ENCODE measurements around the gene SLC2A1.
"Not testable (repeated sequence)": the region's sequence is repeated elsewhere in the genome, so short reads cannot be mapped to it uniquely, and the experiment has no call there.

The SLC2A1 gene

GRCh38 chr1:42929434-42930177 lies 29.1 kb downstream of the SLC2A1 start:
- DNase-seq (ENCODE audit: low spot score), result no peak

GRCh38 chr1:42928859-42929258 lies 29.8 kb downstream of the SLC2A1 start:
- no peak for DNase-seq (ENCODE audit: low spot score)

- no peak for DNase-seq (ENCODE audit: low spot score)
These were observed 30.7 kb downstream of the SLC2A1 start for GRCh38 chr1:42927920-42928505.

DNA sequence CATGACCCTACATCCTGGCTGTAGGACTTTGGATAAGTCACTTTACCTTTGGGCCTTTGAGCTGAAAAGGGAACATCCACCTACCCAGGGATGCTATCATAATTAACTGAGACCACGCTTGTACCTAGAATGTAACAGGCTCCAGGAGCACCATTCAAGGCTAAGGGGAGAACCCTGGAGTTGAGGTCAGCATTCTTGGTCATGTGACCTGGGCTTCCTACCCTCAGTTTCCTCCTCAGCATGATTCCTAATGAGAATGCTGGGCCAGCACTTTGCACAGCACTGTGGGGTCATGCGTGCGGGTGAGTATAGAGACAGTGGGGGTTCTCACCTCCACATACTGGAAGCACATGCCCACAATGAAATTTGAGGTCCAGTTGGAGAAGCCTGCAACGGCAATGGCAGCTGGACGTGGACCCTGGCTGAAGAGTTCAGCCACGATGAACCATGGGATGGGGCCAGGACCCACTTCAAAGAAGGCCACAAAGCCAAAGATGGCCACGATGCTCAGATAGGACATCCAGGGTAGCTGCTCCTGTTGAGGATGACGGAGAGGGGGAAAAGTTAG lies 31.3 kb downstream of the SLC2A1 start:
- DNase-seq (ENCODE audit: low spot score), result no peak

DNA sequence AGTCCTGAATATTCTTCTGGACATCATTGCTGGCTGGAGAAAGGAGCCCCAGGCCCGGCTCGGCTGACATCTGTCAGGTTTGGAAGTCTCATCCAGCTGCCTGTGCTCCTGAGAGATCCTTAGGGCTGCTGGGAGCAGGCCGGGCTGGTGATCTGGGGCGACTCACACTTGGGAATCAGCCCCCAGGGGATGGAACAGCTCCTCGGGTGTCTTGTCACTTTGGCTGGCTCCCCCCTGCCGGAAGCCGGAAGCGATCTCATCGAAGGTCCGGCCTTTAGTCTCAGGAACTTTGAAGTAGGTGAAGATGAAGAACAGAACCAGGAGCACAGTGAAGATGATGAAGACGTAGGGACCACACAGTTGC lies 31.8 kb downstream of the SLC2A1 start:
- no peak for DNase-seq (ENCODE audit: low spot score)

- DNase-seq (ENCODE audit: low spot score), result no peak
These were observed 32.3 kb downstream of the SLC2A1 start for GRCh38 chr1:42926235-42926878.

- DNase-seq (ENCODE audit: low spot score), result peak; percentile 64
These were observed 33.6 kb downstream of the SLC2A1 start for GRCh38 chr1:42924851-42925760.

DNA sequence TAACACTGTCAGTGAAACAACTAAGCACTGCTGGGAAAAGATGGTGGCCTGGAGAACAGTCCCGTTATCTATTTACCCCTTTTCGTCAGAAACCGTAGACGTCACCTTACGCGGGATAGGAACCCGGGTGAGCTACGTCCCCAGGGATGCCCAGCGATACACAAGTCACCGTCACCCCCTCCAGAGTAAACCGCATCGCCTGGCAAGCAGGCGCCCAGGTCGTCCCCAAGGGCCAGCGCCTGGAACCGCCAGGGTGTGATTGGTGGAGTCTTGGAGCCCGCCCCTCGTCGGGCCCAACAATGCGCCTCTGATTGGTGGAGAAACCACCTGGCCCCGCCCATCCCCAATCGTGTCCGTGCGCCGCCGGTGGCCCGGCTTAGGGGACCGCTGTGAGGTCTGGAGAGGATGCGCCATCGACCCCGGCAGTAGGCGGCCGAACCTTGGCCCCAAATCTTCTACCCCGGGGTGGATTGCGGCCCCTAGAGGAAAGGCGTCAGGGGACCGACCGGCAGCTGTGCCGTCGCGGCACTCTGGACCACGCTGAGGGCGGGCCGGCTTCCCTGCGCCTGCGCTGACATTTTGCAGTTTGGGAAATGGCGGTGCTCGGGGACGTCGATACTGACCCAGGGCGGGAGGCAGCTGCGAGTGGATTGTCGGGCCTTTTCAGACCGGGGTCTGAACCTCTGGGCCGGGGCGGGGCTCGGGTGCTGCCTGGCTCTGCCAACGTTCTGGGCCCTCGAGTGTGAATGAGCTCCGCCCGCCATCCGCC lies 34.4 kb downstream of the SLC2A1 start:
- peak; percentile 97 for DNase-seq (ENCODE audit: low spot score)

DNA sequence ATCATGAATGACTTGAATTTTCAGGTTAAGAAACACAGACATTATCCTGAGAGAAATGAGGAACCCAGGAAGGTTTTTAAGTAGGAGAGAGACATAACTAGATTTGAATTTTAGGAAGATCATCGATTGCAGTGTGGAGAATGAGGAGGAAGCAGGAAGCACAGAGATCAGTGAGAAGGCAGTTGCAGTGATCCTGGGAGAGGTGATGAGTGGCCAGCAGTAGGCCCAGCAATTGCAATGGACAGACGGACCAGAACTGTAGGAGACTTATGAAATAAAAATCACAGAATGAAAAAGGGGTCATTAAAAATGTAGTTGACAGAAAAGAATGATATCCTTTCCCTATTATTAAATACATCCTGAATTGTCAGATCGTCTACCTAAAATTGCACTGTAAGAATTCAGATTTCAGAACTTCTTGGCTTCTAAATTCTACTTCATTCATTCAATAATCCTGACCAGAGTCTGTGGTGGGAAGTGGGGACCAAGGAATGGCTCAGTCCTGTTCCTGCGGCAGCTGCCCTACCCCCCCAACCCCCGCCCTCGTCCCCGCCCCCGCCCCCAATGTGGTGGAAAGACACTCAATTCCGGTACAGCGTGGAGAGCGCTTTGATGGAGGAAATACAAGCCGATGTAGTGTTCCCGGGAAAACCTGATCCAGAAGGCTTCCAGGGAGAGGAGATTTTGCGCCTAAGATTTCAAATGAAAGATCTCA lies 35.1 kb downstream of the SLC2A1 start:
- DNase-seq (ENCODE audit: low spot score), result no peak

GRCh38 chr1:42922687-42923366 lies 35.8 kb downstream of the SLC2A1 start:
- DNase-seq (ENCODE audit: low spot score), result peak; percentile 91

DNA sequence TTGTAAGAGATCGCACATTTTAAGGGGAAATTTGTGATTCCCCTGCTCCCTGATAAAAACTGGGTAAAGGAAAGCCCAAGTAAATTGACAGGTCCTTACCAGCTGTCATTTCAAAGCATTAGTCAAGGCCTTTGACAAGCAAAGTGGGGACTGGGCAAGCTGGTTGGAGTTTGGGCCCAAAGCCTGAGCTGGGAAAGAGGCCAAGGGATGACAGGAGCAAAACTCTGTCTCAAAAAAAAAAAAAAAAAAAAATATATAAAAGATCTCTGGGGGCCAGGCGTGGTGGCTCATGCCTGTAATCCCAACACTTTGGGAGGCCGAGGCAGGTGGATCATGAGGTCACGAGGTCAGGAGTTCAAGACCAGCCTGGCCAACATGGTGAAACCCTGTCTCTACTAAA lies 36.9 kb downstream of the SLC2A1 start:
- DNase-seq (ENCODE audit: low spot score), result no peak

DNA sequence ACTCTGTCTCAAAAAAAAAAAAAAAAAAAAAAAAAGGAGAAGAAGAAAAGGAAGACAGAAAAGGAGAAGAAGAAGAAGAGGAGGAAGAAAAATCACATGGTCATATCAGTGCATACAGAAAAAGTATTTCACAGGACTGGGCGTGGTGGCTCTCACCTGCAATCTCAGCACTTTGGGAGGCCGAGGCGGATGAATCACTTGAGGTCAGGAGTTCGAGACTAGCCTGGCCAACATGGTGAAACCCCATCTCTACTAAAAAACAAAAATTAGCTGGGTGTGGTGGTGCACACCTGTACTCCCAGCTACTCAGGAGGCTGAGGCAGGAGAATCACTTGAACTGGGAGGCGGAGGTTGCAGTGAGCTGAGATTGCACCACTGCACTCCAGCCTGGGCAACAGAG lies 39.0 kb downstream of the SLC2A1 start:
- not testable (repeated sequence) for DNase-seq (ENCODE audit: low spot score)

DNA sequence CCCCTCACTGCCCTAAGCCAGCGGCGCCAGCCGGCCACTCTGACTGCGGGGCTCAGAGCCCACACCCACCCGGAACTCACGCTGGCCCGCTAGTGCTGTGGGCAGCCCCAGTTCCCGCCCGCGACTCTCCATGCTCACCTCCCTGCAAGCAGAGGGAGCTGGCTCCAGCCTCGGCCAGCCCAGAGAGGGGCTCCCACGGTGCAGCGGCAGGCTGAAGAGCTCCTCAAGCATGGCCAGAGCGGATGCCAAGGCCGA lies 41.5 kb downstream of the SLC2A1 start:
- no peak for DNase-seq (ENCODE audit: low spot score)

DNA sequence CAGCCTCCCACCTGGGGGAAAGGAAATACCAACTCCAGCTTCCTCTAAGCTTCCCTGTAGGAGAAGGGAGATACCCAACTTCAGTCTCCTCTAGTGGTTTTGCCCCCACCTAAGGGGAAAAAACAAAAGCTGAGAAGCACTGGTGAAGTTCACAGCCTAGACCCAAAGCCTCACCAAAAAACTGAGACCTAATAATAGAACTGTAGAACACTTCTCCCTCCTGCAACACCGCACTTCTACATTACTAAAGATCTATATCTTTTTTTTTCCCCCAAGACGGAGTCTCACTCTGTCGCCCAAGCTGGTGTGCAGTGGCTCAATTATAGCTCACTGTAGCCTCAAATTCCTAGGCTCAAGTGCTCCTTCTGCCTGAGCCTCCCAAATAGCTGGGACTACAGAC lies 43.2 kb downstream of the SLC2A1 start:
- no peak for DNase-seq (ENCODE audit: low spot score)

DNA sequence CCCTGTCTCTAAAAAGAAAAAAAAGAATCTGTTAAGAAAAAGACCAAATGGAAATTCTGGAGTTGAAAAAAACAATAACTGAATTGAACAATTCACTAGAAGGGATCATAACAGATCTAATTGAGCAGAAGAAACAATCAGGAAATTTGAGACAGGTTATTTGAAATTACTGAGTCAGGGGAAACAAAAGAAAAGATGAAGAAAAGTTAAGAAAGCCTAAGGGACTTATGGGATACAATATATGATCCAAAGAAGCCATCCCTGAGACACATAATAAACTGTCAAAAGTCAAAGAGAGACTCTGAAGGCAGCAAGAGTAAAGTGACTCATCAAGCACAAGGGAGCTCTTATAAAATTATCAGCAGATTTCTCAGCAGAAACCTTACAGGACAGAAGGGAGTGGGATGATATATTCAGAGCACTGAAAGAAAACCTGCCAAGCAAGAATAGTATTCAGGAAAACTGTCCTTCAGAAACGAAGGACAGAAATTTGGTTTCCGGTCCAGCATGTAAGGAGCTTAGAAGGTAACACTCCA lies 44.5 kb downstream of the SLC2A1 start:
- no peak for DNase-seq (ENCODE audit: low spot score)

DNA sequence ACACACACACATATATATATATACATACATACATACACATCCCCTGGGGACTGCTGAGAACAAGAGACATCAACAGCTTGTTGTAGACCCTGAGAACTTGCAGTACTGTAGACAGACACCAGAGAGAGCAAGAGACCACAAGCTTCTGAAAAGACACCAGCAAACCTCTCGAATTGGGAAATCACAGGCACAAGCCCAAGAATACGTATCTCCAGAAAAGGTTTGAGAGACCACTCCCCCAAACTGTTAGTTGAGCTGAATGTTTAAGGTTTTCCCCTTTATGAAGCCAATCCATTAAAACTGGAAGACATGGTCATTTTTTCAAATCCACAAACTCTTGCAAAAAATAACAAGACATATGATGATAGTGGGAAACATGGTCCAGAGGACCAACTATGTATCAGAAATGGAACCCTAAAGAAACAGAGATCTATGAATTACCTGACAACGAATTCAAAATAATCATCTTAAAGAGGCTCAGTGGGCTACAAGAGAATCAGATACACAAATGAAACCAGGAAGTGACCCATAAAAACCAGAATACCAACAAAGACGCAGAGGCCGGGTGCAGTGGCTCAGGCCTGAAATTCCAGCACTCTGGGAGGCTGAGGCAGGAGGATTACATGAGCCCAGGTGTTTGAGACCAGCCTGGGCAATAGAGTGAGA lies 45.1 kb downstream of the SLC2A1 start:
- DNase-seq (ENCODE audit: low spot score), result peak; percentile 82

DNA sequence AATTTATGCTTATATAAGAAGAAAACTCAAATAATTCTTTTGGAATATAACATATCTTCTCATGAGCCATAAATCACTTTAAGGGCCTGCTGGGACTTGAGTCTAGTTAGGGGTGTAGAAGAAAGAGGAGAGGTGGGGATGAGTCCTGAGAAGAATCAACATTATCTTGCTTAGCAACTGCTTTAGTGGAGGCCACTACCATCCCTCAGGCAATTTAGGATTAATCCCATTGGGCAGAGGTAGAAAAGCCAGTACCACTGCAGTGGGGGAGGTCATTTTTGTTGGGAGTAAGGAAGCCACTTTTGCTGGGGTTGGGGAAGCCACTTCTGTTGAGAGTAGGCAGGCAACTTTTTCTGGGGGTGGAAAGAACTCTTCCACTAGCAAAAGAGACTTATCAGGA lies 47.7 kb downstream of the SLC2A1 start:
- no peak for DNase-seq (ENCODE audit: low spot score)

DNA sequence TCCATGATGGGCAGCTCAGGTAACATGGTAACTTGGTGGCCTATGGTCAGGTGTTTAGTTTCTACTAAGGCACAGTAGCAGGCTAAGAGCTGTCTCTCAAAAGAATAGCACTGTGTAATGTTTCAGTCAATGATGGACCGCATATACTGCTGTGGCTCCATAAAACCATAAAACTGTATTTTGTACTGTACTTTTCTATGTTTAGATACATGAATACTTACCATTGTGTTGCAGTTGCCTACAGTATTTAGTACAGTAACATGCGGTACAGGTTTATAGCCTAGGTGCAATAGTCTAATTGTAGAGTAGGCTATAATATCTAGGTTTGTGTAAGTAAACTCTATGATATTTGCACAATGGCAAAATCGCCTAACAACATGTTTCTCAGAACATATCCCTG lies 50.6 kb downstream of the SLC2A1 start:
- no peak for DNase-seq (ENCODE audit: low spot score)

DNA sequence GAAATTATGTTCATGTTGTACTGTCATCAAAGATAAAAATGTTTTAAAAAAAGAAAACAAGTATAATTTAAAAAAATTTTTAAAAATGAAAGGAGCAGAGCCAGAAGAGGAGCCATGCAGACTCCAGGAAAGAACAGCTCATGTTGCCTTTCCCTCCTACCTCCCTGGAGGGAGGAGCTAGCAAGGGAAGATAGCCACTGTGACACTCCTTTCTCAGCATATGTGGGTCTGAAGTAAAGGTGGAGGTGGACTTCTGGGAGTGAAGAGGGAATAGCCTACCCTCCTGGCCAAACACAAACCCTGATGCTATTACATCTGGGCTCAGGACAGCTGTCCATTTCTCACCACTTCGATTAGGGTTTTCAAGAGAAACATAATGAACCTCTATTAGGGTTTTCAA lies 54.2 kb downstream of the SLC2A1 start:
- no peak for DNase-seq (ENCODE audit: low spot score)

- DNase-seq (ENCODE audit: low spot score), result not testable (repeated sequence)
These were observed 58.7 kb downstream of the SLC2A1 start for GRCh38 chr1:42899960-42900359.
